ENCODE measurements around the gene MRPL44.

Gene MRPL44

GRCh38 chr2:223980803-223981202 lies 23.5 kb downstream of the MRPL44 start:
- no peak for DNase-seq (ENCODE audit: low read depth, low spot score)
- POLR2A ChIA-PET = no interaction called here
- CTCF ChIA-PET = interaction anchor here (1.1 to 7.3 kb wide), 6 partner anchors 9 to 340 kb away, joined by 3 to 81 read pairs (median 14); no protein-coding TSS in a partner anchor
- no peak overlapping the region for H3K4me3 ChIP-seq (ENCODE audit: low read depth, low read length)
- TF ChIP-seq, protein P1, sequence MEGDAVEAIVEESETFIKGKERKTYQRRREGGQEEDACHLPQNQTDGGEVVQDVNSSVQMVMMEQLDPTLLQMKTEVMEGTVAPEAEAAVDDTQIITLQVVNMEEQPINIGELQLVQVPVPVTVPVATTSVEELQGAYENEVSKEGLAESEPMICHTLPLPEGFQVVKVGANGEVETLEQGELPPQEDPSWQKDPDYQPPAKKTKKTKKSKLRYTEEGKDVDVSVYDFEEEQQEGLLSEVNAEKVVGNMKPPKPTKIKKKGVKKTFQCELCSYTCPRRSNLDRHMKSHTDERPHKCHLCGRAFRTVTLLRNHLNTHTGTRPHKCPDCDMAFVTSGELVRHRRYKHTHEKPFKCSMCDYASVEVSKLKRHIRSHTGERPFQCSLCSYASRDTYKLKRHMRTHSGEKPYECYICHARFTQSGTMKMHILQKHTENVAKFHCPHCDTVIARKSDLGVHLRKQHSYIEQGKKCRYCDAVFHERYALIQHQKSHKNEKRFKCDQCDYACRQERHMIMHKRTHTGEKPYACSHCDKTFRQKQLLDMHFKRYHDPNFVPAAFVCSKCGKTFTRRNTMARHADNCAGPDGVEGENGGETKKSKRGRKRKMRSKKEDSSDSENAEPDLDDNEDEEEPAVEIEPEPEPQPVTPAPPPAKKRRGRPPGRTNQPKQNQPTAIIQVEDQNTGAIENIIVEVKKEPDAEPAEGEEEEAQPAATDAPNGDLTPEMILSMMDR (IDR thresholded peaks at IDR 0.05; ENCODE audit: insufficient read depth, low read length, missing control alignments) = no peak

GRCh38 chr2:223981241-223981640 lies 24.0 kb downstream of the MRPL44 start:
- ChIA-PET CTCF (interaction anchor here (1.1 to 7.3 kb wide), 5 partner anchors 9 to 303 kb away, joined by 3 to 81 read pairs (median 23); no protein-coding TSS in a partner anchor), POLR2A (no interaction called here)
- TF ChIP-seq, protein P1 (IDR thresholded peaks at IDR 0.05; ENCODE audit: insufficient read depth, low read length, missing control alignments) = no peak
- DNase-seq (ENCODE audit: low read depth, low spot score) = no peak
- no peak overlapping the region for H3K4me3 ChIP-seq (ENCODE audit: low read depth, low read length)

- CTCF ChIA-PET = interaction anchor here (1.1 to 10.6 kb wide), 5 partner anchors 9 to 298 kb away, joined by 4 to 133 read pairs (median 7); no protein-coding TSS in a partner anchor
- TF ChIP-seq, protein P1 (IDR thresholded peaks at IDR 0.05; ENCODE audit: insufficient read depth, low read length, missing control alignments) = no peak
- no peak for DNase-seq (ENCODE audit: low read depth, low spot score)
- POLR2A ChIA-PET = no interaction called here
- H3K4me3 ChIP-seq (ENCODE audit: low read depth, low read length) = no peak overlapping the region
Measured at GRCh38 chr2:223989206-223989855, 32.1 kb downstream of the MRPL44 start.

DNA sequence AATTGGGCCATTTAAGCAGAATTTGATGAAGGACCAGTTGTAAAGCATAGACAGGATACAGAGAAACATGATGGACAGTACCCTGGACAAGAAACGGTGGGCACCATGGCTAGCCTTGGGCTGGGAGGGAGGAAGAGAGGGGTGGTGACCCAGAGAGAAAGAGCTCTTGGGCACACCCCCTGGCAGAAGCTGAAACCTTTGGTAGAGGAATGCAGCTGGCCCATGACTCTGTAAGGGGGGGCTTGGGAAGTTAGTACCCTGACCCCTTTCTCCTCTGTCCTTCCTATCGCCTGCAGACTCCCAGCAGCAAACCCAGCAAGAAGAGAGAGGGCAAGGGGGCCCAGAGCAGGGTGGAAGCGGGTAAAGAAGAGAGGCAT lies 32.6 kb downstream of the MRPL44 start:
- no peak overlapping the region for H3K4me3 ChIP-seq (ENCODE audit: low read depth, low read length)
- TF ChIP-seq, protein P1 (IDR thresholded peaks at IDR 0.05; ENCODE audit: insufficient read depth, low read length, missing control alignments) = no peak
- DNase-seq (ENCODE audit: low read depth, low spot score) = no peak
- CTCF ChIA-PET = interaction anchor here (1.1 to 10.6 kb wide), 5 partner anchors 9 to 297 kb away, joined by 4 to 133 read pairs (median 7); no protein-coding TSS in a partner anchor
- POLR2A ChIA-PET = no interaction called here

- TF ChIP-seq, protein P1 (IDR thresholded peaks at IDR 0.05; ENCODE audit: insufficient read depth, low read length, missing control alignments) = no peak
- CTCF ChIA-PET = interaction anchor here (4.7 to 10.6 kb wide), 4 partner anchors 12 to 293 kb away, joined by 81 to 414 read pairs (median 116); no protein-coding TSS in a partner anchor
Measured at GRCh38 chr2:223991611-223992010, 34.3 kb downstream of the MRPL44 start.

DNA sequence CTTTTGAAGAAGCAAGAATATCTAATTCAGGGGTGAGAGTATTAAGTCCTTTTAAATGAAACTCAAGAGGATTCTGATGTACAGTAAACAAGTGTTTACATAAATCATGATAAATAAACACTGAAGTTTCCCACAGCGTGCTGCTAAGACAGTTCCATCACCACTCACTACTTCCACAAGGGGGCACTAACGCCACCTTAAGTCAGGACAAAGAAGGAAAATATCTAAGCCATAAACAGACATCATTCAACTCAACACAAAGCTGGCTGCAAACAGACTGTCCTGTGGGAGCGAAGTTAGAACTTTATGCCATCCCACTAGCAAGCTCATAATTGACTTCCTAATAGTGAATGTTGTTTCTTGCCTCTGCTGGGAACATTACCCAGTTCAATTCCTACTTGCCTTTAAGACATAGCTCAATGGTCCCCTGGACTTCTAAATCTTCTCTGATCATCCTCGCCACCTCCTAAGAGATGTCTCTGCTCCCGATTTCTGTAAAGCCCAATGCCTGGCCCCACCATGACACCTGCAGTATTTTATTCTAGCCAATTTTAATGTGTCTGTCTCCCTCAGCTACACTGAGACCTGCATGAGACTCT lies 36.5 kb downstream of the MRPL44 start:
- CTCF ChIA-PET = interaction anchor here (0.6 to 10.6 kb wide), 65 partner anchors 8 to 575 kb away, joined by 3 to 414 read pairs (median 4); partner anchors contain the start of genes MRPL44 and SERPINE2

More at GRCh38 chr2:223991611-223992010, 34.3 kb downstream of the MRPL44 start:
- POLR2A ChIA-PET = no interaction called here
- DNase-seq (ENCODE audit: low read depth, low spot score) = no peak
- no peak overlapping the region for H3K4me3 ChIP-seq (ENCODE audit: low read depth, low read length)

More for the DNA sequence above, 36.5 kb downstream of the MRPL44 start:
- POLR2A ChIA-PET = interaction anchor here (0.6 kb wide), 1 partner anchor 43 kb away, joined by 3 read pairs; no protein-coding TSS in a partner anchor
- peak; percentile 52 for DNase-seq (ENCODE audit: low read depth, low spot score)
- no peak overlapping the region for H3K4me3 ChIP-seq (ENCODE audit: low read depth, low read length)
- TF ChIP-seq, protein P1 (IDR thresholded peaks at IDR 0.05; ENCODE audit: insufficient read depth, low read length, missing control alignments) = peak; percentile 76

Data from AG04449 (cell line).